HG03558 (cell line): ENCODE results near the gene SCFD2.
"Not testable (repeated sequence)": the region's sequence is repeated elsewhere in the genome, so short reads cannot be mapped to it uniquely, and the experiment has no call there.

Source experiments
- ATAC-seq: cut with Tn5 transposase; IDR thresholded peaks from one replicate; pipeline ENCODE4 v1.9.1; 2021; ENCODE audit warnings: moderate number of reproducible peaks; ENCODE audit not compliant: unreplicated experiment; ENCODE audit errors: extremely low read depth

Gene SCFD2

GRCh38 chr4:52844596-52844995 is 521.3 kb downstream of the SCFD2 start:
- no peak for ATAC-seq

- no peak for ATAC-seq
These were observed 521.9 kb downstream of the SCFD2 start for GRCh38 chr4:52843958-52844357.

- no peak for ATAC-seq
These were observed 522.5 kb downstream of the SCFD2 start for GRCh38 chr4:52843351-52843750.

GRCh38 chr4:52842792-52843191 is 523.1 kb downstream of the SCFD2 start:
- no peak for ATAC-seq

- no peak for ATAC-seq
These were observed 524.0 kb downstream of the SCFD2 start for GRCh38 chr4:52841682-52842456.

- no peak for ATAC-seq
These were observed 525.1 kb downstream of the SCFD2 start for GRCh38 chr4:52840531-52841370.

GRCh38 chr4:52838729-52839586 is 526.9 kb downstream of the SCFD2 start:
- ATAC-seq = no peak

GRCh38 chr4:52837716-52838558 is 527.9 kb downstream of the SCFD2 start:
- no peak for ATAC-seq

- ATAC-seq = no peak
These were observed 529.2 kb downstream of the SCFD2 start for GRCh38 chr4:52836678-52837077.

- ATAC-seq = no peak
These were observed 529.7 kb downstream of the SCFD2 start for GRCh38 chr4:52836120-52836519.

- not testable (repeated sequence) for ATAC-seq
These were observed 531.0 kb downstream of the SCFD2 start for GRCh38 chr4:52834641-52835456.

- ATAC-seq = no peak
These were observed 531.8 kb downstream of the SCFD2 start for GRCh38 chr4:52833941-52834525.

GRCh38 chr4:52825460-52826090 is 540.3 kb downstream of the SCFD2 start:
- ATAC-seq = no peak

GRCh38 chr4:52824603-52825459 is 541.0 kb downstream of the SCFD2 start:
- no peak for ATAC-seq

GRCh38 chr4:52824270-52824602 is 541.6 kb downstream of the SCFD2 start:
- no peak for ATAC-seq

GRCh38 chr4:52823702-52824092 is 542.2 kb downstream of the SCFD2 start:
- no peak for ATAC-seq
